Stimulated activated CD4-positive, alpha-beta T cell treated with anti-CD3 and anti-CD28 coated beads, Interleukin-1b, Interleukin-23, amount 100 ng/mL, for 1 hour (primary cell): Measurements from ENCODE around the gene RTN4R.

Source experiments
- DNase-seq, 2 donors: peaks; one replicate each; pipeline ENCODE4 v3.0.0-alpha.2; 2020; ENCODE audit warnings: low read depth in 2 of 2

RTN4R gene

DNA sequence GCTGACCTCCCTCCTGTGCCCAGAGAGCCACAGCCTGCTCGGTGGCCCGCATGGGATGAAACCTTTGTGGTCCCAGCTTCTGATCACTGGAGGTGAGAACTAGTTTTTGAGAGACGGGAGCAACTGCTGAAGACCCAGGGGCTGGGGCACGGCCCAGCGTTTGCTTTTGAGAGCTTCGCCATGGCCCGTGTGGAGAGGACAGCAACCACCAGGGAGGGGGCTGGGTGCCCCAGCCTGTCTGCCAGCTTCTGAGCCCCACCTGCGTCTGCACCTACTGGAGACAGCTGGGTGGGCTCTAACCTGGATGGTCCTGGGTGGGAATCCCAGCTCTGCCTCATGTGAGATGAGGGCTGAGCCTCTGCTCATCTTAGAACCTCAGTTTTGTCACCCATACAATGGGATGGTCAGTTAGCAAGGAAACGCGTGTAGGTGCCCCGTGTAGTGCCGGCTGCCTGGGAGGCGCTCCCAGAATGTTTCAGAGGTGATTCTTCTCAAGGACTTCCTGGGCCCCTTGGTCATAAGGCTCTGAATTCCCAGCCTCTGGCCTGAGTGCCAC is 66.2 kb downstream of the RTN4R start:
- DNase-seq = no peak

DNA sequence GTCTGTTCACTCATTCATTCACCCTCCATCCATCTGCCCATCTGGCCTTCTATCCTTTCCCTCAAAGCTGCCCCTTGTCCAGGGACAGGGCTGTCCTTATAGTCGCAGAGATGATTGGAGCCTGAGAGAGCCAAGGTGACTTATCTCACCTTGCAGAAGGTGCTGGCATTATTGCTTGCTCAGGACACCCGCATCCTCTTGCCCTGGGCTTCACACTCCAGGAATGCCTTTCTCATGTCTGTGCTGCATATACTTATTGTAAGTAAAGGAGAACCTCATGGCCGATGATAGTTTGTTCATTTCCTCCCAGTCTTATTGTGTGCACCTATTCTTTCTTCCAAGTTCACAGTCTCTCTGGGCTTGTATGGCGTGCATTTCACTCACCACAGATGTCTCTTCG is 68.2 kb downstream of the RTN4R start:
- no peak for DNase-seq

GRCh38 chr22:20199413-20199842 is 68.7 kb downstream of the RTN4R start:
- no peak for DNase-seq

DNA sequence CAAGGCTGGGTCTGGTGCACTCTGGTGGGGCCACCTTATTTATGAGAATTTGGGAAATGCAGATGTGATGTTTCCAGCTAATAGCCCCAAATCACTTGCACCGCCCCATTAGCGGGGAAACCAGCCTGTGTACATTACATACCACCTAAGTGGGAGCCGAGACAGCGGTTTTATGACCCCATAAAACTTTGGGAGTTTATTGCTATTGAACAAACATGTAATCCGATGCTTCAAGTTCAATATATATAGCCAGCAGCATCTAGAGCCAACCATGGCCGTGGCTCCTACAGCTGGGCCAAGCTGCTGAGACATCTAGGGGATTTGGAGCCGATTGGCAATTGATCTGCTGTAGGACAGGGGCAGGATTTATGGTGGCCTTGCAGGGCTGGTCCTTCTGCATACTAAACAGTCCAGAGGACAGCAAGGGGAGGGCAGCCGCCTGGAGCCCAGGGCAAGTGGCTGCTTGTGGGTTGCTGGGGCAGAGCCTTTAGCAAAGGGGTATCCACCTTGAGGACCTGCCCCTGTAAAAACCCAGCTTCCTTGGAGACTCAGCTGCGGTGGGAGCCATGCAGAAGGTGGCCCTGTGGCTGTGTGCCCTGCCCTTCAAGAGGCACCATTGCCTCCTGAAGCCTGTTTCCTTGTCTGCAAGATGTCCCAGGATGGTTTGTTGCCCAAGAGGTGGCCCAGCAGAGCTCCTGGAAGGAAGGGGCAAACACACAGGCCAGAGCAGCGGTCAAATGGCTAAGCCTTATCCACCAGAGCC is 69.4 kb downstream of the RTN4R start:
- no peak for DNase-seq

- no peak for DNase-seq
Measured at GRCh38 chr22:20197407-20198030, 70.6 kb downstream of the RTN4R start.

DNA sequence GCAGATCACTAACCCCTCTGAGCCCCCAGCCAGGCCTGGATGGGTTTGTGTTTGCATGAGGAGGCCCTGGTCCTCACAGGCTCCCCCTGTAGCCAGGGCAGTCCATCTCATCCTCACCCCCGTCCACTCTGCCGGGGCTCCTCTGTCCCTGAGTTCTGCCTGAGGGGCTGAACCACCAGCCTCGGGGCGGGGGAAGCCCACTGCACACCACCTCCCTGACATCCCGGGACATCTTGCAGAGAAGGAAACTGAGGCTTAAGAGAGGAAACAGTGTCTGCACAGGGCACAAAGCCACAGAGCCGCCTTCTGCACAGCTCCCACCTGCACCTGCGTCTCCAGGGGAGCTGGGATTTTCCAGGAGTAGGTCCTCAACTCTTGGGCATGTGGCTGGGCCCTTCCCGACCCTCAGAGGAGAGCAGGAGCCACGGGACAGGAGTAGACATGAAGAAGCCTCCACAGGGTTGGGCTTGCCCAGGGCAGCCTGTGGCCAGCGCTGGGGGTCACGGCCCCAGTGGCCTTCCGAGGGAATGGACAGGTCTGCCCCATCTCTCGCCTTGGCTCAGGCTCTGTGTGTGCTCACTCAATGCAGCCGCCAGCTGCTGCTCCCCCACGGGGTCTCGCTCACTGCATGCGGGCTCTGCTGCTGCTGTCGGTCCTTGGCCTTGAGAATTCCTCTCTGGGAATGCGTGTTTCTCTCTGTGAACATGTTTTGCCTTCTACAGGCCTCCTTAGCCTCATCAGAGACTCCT is 71.8 kb downstream of the RTN4R start:
- no peak for DNase-seq

GRCh38 chr22:20194681-20195593 is 73.2 kb downstream of the RTN4R start:
- DNase-seq = no peak

DNA sequence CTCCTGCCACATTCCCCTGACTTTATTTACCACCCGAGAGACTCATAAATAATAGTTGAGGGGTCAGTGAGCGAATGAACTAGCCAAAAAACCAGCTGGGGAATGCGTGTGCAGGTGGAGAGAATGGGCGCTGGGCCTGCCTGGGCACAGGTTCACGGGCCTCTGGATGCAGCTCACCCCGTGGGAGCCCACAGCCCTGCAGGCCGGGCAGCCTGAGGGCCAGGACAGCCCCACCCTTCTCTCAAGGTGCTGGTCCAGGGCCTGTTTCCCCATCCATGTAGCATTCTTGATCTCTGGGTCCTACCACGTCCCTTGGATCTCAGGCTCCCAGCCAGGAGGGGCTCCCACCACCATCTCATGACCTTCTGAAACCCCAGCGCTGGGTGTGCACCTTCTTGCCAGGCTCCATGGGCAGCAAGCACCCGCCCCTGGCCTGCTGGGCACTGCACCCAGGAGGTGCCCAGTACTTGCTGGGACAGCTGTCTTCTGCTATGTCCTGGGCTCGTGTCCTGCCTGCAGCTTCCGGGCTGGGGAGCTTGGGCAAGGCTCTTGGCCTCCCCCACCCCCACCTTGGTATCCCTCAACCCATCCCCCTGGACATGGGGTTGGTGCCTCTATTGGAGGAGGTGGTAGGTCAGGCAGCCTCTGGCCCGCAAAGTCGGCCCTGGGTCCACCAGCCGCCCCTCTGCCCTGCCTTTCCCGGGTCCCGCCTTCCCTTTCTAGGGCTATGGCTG is 74.2 kb downstream of the RTN4R start:
- DNase-seq = no peak

- no peak for DNase-seq
Measured at GRCh38 chr22:20192972-20193760, 75.0 kb downstream of the RTN4R start.

GRCh38 chr22:20192293-20192971 is 75.7 kb downstream of the RTN4R start:
- no peak for DNase-seq

- DNase-seq = no peak
Measured at GRCh38 chr22:20191803-20192202, 76.3 kb downstream of the RTN4R start.
